K562 (cell line): Measurements from ENCODE around the gene SPATA3. TPM values are rescaled to one million over a fixed set of nuclear protein-coding genes. Genes with fewer than 3 reads are reported as not detected.

Source experiments
- ATAC-seq: fragments of 200-7000 bp; cut with Tn5 transposase; 3 replicates; pipeline ENCODE4 v1.9.1; 2020; ENCODE audit warnings: moderate library complexity
- Bru-seq: library from RNA; stranded (reverse); fragments of 400-500 nt; gene quantifications from one replicate; lab custom pipeline; 2021; lab: Mats Ljungman, UMichigan
- BruChase-seq, 2 experiments: library from RNA; stranded (reverse); fragments of 400-500 nt; gene quantifications; one replicate each; lab custom pipeline; 2021; lab: Mats Ljungman, UMichigan
- BruUV-seq: library from RNA; stranded (reverse); fragments of 400-500 nt; replicated peaks from 2 replicates; lab custom pipeline; 2021; lab: Mats Ljungman, UMichigan
- CTCF ChIA-PET: fragments of 300-600 bp; formaldehyde crosslinking; extraction: SDS; loops from one replicate; lab custom pipeline; 2021; ENCODE audit warnings: low intra/inter-chr PET ratio; lab: Yijun Ruan, JAX
- POLR2A ChIA-PET: fragments of 300-600, 350-650 bp; sonication (Branson Sonifier 250); formaldehyde crosslinking; extraction: SDS; loops from one replicate; lab custom pipeline; 2021; ENCODE audit warnings: antibody characterized with exemption, inconsistent platforms; lab: Yijun Ruan, JAX
- DNase-seq, 4 experiments: peaks; one replicate each; pipeline versions ENCODE4 v3.0.0 to v3.0.0-alpha.2; 2011 to 2018; ENCODE audit warnings: low spot score in 3 of 4, mixed read lengths in 3 of 4; ENCODE audit errors: extremely low read depth in 1 of 4
- FAIRE-seq: peaks from 2 replicates; lab custom pipeline; 2011; peaks lifted over from hg19 to GRCh38; lab: Jason Lieb, UNC
- H2AFZ ChIP-seq: 2 replicates; pipeline ENCODE4 v1.6.0; 2011; ENCODE audit warnings: low read depth, low read length, control low read depth, inconsistent platforms
- H3K27ac ChIP-seq: fragments of 200-600 bp; 3 replicates; pipeline ENCODE4 v1.8.0; 2011; ENCODE audit warnings: low read depth, mild to moderate bottlenecking, control low read depth, inconsistent platforms, low read length, moderate library complexity, mixed read lengths; ENCODE audit errors: extremely low read depth
- H3K27me3 ChIP-seq, 2 experiments: fragments of 300-600 bp in 1 of 2; 2 replicates in 1 of 2; 3 replicates in 1 of 2; pipeline versions ENCODE4 v1.6.0 to v1.8.0; 2011; ENCODE audit warnings: inconsistent platforms in 2 of 2, low read length in 2 of 2, mild to moderate bottlenecking in 1 of 2, mixed read lengths in 1 of 2, moderate library complexity in 1 of 2; ENCODE audit not compliant: control insufficient read depth in 2 of 2, insufficient read depth in 2 of 2
- H3K36me3 ChIP-seq: fragments of 300-600 bp; 3 replicates; pipeline ENCODE4 v1.8.0; 2011; ENCODE audit warnings: mild to moderate bottlenecking, low read length, inconsistent platforms; ENCODE audit not compliant: control insufficient read depth, insufficient read depth
- H3K4me1 ChIP-seq, 2 experiments: fragments of 200-600 bp in 1 of 2; replicated peaks in 1 of 2; 2 replicates in 1 of 2; 3 replicates in 1 of 2; pipeline versions ENCODE4 v1.5.1 to v1.8.0; 2011; ENCODE audit warnings: inconsistent platforms in 2 of 2, low read length in 2 of 2, mild to moderate bottlenecking in 1 of 2, mixed read lengths in 1 of 2, moderate library complexity in 1 of 2; ENCODE audit not compliant: control insufficient read depth in 2 of 2, insufficient read depth in 2 of 2
- H3K4me2 ChIP-seq: 2 replicates; pipeline ENCODE4 v1.6.1; 2011; ENCODE audit warnings: low read length, control low read depth, inconsistent platforms, mixed read lengths; ENCODE audit not compliant: insufficient read depth
- H3K4me3 ChIP-seq: fragments of 200-600 bp; sonication (generic), shearing (Covaris generic); 2 replicates; pipeline ENCODE4 v1.5.1; 2016; ENCODE audit warnings: control low read depth, inconsistent platforms
- H3K79me2 ChIP-seq: fragments of 200-600 bp; 3 replicates; pipeline ENCODE4 v1.8.0; 2011; ENCODE audit warnings: low read length, inconsistent platforms; ENCODE audit not compliant: control insufficient read depth, insufficient read depth
- H3K9ac ChIP-seq, 2 experiments: 2 replicates each; pipeline versions ENCODE4 v1.6.0 to v1.6.1; 2011; ENCODE audit warnings: low read depth in 2 of 2, low read length in 2 of 2, control low read depth in 1 of 2, inconsistent platforms in 1 of 2, mild to moderate bottlenecking in 1 of 2, mixed read lengths in 1 of 2; ENCODE audit not compliant: insufficient read depth in 1 of 2
- H3K9me1 ChIP-seq: one replicate; pipeline ENCODE4 v1.6.0; 2011; ENCODE audit warnings: inconsistent platforms, mild to moderate bottlenecking, low read length, moderate library complexity; ENCODE audit not compliant: control insufficient read depth, insufficient read depth
- H3K9me3 ChIP-seq: replicated peaks from 2 replicates; pipeline ENCODE4 v1.5.1; 2011; ENCODE audit warnings: low read depth, low read length, inconsistent platforms; ENCODE audit not compliant: control insufficient read depth, insufficient read depth
- H4K20me1 ChIP-seq: replicated peaks from 2 replicates; pipeline ENCODE4 v1.6.1; 2011; ENCODE audit warnings: low read length, inconsistent platforms, mixed read lengths; ENCODE audit not compliant: control insufficient read depth, insufficient read depth
- DDX20 ChIP-seq: fragments of 450-650 bp; IDR thresholded peaks from 2 replicates; pipeline ENCODE4 v1.6.1; 2016; ENCODE audit warnings: missing genetic modification characterization, low read depth, mild to moderate bottlenecking, missing compliant biosample characterization, moderate library complexity
- HNRNPUL1 ChIP-seq: fragments of 200-400 bp; formaldehyde crosslinking; IDR thresholded peaks from 2 replicates; pipeline ENCODE4 v1.6.1; 2017; ENCODE audit warnings: low read length
- MAZ ChIP-seq, 2 experiments: fragments of 450-650 bp in 1 of 2; sonication (generic) in 1 of 2; formaldehyde crosslinking; IDR thresholded peaks in 1 of 2; conservative IDR thresholded peaks in 1 of 2; 2 replicates each; pipeline versions ENCODE4 v1.4.0 to v1.5.0; 2020; ENCODE audit warnings: mild to moderate bottlenecking in 1 of 2, missing genetic modification reagents in 1 of 2
- MEF2A ChIP-seq: IDR thresholded peaks from 2 replicates; pipeline ENCODE4 v1.6.1; 2011; ENCODE audit warnings: low read depth, mild to moderate bottlenecking, low read length, moderate library complexity; ENCODE audit not compliant: control insufficient read depth
- MTA3 ChIP-seq: fragments of 450-650 bp; formaldehyde crosslinking; IDR thresholded peaks from 2 replicates; pipeline ENCODE4 v1.6.1; 2017; ENCODE audit warnings: mild to moderate bottlenecking, borderline replicate concordance
- NCOA4 ChIP-seq: fragments of 450-650 bp; IDR thresholded peaks from 2 replicates; pipeline ENCODE4 v1.6.1; 2018; ENCODE audit warnings: mild to moderate bottlenecking; ENCODE audit not compliant: partially characterized antibody
- NCOR1 ChIP-seq: fragments of 450-650 bp; IDR thresholded peaks from 2 replicates; pipeline ENCODE4 v1.6.1; 2016; ENCODE audit warnings: mild to moderate bottlenecking, moderate library complexity
- NFIX ChIP-seq: fragments of 250-450 bp; sonication (Bioruptor Pico); IDR thresholded peaks from 2 replicates; pipeline ENCODE4 v1.4.0; 2020; ENCODE audit warnings: low read depth, mild to moderate bottlenecking, moderate library complexity
- ZBTB2 ChIP-seq: fragments of 450-650 bp; IDR thresholded peaks from 2 replicates; pipeline ENCODE4 v1.6.1; 2016; ENCODE audit warnings: antibody characterized with exemption
- ZNF431 ChIP-seq: sonication (generic); formaldehyde crosslinking; IDR thresholded peaks from 2 replicates; pipeline ENCODE4 v1.8.0; 2022; ENCODE audit warnings: mild to moderate bottlenecking, missing genetic modification reagents
- ZNF707 ChIP-seq: fragments of 250-450 bp; sonication (Bioruptor Pico); conservative IDR thresholded peaks from 2 replicates; pipeline ENCODE4 v1.8.0; 2022; ENCODE audit warnings: inconsistent platforms, mild to moderate bottlenecking, moderate library complexity
- WGBS: fragments of 100-300 bp; shearing (Covaris generic); methylation state at CpG from one replicate; pipeline ENCODE4 v1.1.6; 2016; ENCODE audit warnings: low coverage, mixed read lengths; ENCODE audit not compliant: insufficient coverage; ENCODE audit errors: missing lambda C conversion rate; 5-methylcytosine and 5-hydroxymethylcytosine counted together
- in situ Hi-C: fragments of 300-500 bp; cut with MboI; formaldehyde crosslinking; loops from 4 replicates; pipeline ENCODE4 v1.15.0; 2018; ENCODE audit warnings: inconsistent platforms, mixed read lengths
- intact Hi-C: fragments of 100-400 bp; cut with micrococcal nuclease; formaldehyde crosslinking; loops from 2 replicates; pipeline ENCODE4 v1.14.2; 2022
- long read RNA-seq, 3 experiments: library from polyadenylated mRNA in 2 of 3; library from RNA in 1 of 3; unstranded in 2 of 3; stranded (forward) in 1 of 3; transcript quantifications; one replicate each; pipeline ENCODE4 v2.0.0, GENCODE V29; 2019 to 2022
- polyA minus RNA-seq, 3 experiments: library from RNA; depleted of rRNA, polyadenylated mRNA; stranded (reverse); fragments of >200 nt; gene quantifications; 2 replicates each; pipeline ENCODE4 v1.2.3, GENCODE V29; 2011
- polyA plus RNA-seq, 8 experiments: library from polyadenylated mRNA; depleted of rRNA in 4 of 8; stranded (reverse) in 5 of 8; unstranded in 3 of 8; fragments of >200 nt; fragmentation: Nextera tagmentation in 2 of 8; fragmentation: Illumina TruSeq in 1 of 8; extraction: Ambion mirVana in 2 of 8; extraction: Trizol in 1 of 8; gene quantifications; 2 replicates each; pipeline versions ENCODE4 v1.2.1 to v1.2.3, GENCODE V29; 2011 to 2014; ENCODE audit warnings: inconsistent platforms in 1 of 8, missing spikeins in 1 of 8
- total RNA-seq, 7 experiments: library from RNA; depleted of rRNA in 6 of 7; stranded (reverse); fragments of >200 nt in 6 of 7; fragmentation: Illumina TruSeq in 2 of 7; extraction: Trizol in 2 of 7; gene quantifications; 2 replicates each; pipeline versions ENCODE4 v1.2.1 to v1.2.3, GENCODE V29; 2011 to 2021; ENCODE audit warnings: low replicate concordance in 1 of 7
- TF ChIP-seq, protein P1 (sequence below): fragments of 450-650 bp; IDR thresholded peaks from 2 replicates; pipeline ENCODE4 v1.6.1; 2017; ENCODE audit warnings: antibody characterized with exemption

Gene SPATA3
- total RNA-seq (2011; cell fraction: chromatin; rRNA removed; ENCODE audit: low replicate concordance) = not detected in 2 replicates
- not detected in 2 replicates for total RNA-seq (2011; cell fraction: nucleolus; rRNA removed)
- not detected in 2 replicates for total RNA-seq (2011; cell fraction: nucleoplasm; rRNA removed)
- total RNA-seq (2014; rRNA removed) (not detected in 2 replicates), total RNA-seq (2014; rRNA removed; fragmentation: Illumina TruSeq; extraction: Trizol) (not detected in 2 replicates), total RNA-seq (2015; rRNA removed; fragmentation: Illumina TruSeq; extraction: Trizol) (not detected in 2 replicates), total RNA-seq (2021) (not detected in 2 replicates), polyA plus RNA-seq (2011; rRNA removed) (not detected in 2 replicates), polyA plus RNA-seq (2014; fragmentation: Illumina TruSeq; extraction: Trizol) (not detected in 2 replicates), polyA plus RNA-seq (2014; fragmentation: Nextera tagmentation; extraction: Ambion mirVana) (not detected), polyA plus RNA-seq (2014; rRNA removed) (not detected in 2 replicates), polyA minus RNA-seq (2011; rRNA and poly(A)+ RNA removed) (not detected in 2 replicates), Bru-seq, nascent RNA (not detected), BruChase-seq, experiment 1, labeled RNA remaining after a 2-hour chase (not detected), BruChase-seq, experiment 2, labeled RNA remaining after a 6-hour chase (not detected)
- not detected in 2 replicates for polyA plus RNA-seq (2011; cell fraction: cytosol; rRNA removed)
- polyA plus RNA-seq (2011; cell fraction: nucleus; rRNA removed) = not detected in 2 replicates
- polyA plus RNA-seq (2012) = not detected in 2 replicates
- not detected in 2 replicates for polyA minus RNA-seq (2011; cell fraction: cytosol; rRNA and poly(A)+ RNA removed)
- polyA minus RNA-seq (2011; cell fraction: nucleus; rRNA and poly(A)+ RNA removed) = not detected in 2 replicates
- long read RNA-seq, experiment 1 = 0 reads
- long read RNA-seq, experiment 2 = 0 reads
- long read RNA-seq, experiment 3 = 0 reads

DNA sequence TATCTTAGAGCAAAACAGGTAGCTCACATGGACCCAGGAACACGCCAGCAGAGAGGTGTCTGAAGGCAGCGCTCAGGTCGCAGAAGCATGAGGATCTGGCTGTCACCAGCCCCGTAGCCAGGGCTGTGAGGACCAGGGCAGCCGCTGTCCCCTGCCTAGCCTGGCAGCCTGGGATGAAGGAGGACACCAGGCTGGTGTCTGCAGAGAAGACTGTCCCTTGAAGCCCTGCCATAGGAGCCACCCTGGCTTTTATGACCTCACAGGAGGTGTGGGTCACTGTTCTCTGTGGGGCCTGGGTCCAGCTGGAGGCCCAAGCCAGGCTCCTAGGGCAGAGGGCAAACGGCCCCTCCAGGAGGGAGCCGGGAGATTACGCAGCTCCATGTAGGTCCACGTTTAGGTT, at the start of gene SPATA3:
Gene SPATA3 (plus strand): TSS at position 301 of the 400 bp plus-strand sequence. CDS start 113 bp downstream, outside the sequence.
- POLR2A ChIA-PET = no interaction called here
- no peaks in the 10 kb centered on the region for H3K36me3 ChIP-seq
- H3K27me3 ChIP-seq = peaks cover 21 to 53% of the 10 kb centered on the region in 2 experiments; a peak in 4 of 5 replicates
- DNase-seq (no peak), ATAC-seq (no peak), FAIRE-seq (no peak)
- H3K9ac ChIP-seq = no peak within 1 kb of the TSS
- no TSS peak for BruUV-seq
- no peak within 1 kb of the TSS for H3K4me3 ChIP-seq
- no peak within 1 kb of the TSS for H2AFZ ChIP-seq
- CTCF ChIA-PET = no interaction called here
- WGBS = 0% methylated on average over 3 of the region's 9 CpGs
- H3K9me1 ChIP-seq = no peaks in the 10 kb centered on the region
- in situ Hi-C loops (no loop called here), intact Hi-C loops (no loop called here)
- peaks cover 0 to 3% of the 10 kb centered on the region in 2 experiments; a peak in 1 of 5 replicates for H3K4me1 ChIP-seq
- no peak within 1 kb of the TSS for H3K27ac ChIP-seq
- H3K79me2 ChIP-seq = no peaks in the 10 kb centered on the region
- no peaks in the 10 kb centered on the region; the same call in 1 of the 2 replicates for H4K20me1 ChIP-seq
- H3K9me3 ChIP-seq = no peaks in the 10 kb centered on the region
- H3K4me2 ChIP-seq = no peak within 1 kb of the TSS
- TF ChIP-seq DDX20 (tag) (no peak), MAZ (CRISPR knock-in tag; conservative IDR thresholded peaks at IDR 0.05 in 1 of 2, IDR thresholded peaks at IDR 0.05 in 1 of 2) (no peak), MTA3 (no peak), ZNF707 (CRISPR knock-in tag) (no peak), NCOR1 (no peak), NFIX (CRISPR knock-in tag) (no peak), MEF2A (no peak), ZBTB2 (no peak), NCOA4 (no peak), ZNF431 (CRISPR knock-in tag) (no peak), HNRNPUL1 (no peak)
- TF ChIP-seq, protein P1, sequence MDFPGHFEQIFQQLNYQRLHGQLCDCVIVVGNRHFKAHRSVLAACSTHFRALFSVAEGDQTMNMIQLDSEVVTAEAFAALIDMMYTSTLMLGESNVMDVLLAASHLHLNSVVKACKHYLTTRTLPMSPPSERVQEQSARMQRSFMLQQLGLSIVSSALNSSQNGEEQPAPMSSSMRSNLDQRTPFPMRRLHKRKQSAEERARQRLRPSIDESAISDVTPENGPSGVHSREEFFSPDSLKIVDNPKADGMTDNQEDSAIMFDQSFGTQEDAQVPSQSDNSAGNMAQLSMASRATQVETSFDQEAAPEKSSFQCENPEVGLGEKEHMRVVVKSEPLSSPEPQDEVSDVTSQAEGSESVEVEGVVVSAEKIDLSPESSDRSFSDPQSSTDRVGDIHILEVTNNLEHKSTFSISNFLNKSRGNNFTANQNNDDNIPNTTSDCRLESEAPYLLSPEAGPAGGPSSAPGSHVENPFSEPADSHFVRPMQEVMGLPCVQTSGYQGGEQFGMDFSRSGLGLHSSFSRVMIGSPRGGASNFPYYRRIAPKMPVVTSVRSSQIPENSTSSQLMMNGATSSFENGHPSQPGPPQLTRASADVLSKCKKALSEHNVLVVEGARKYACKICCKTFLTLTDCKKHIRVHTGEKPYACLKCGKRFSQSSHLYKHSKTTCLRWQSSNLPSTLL = no peak
